ENCODE measurements around the gene PJA2. TPM values are rescaled to one million over a fixed set of nuclear protein-coding genes. Genes with fewer than 3 reads are reported as not detected.
"Not testable (repeated sequence)": the region's sequence is repeated elsewhere in the genome, so short reads cannot be mapped to it uniquely, and the experiment has no call there.

The PJA2 gene
- total and polyA plus RNA-seq, 2 of the 8 experiments (the other 6 are each of a cell fraction or from before 2014, with no cell fraction given): 15.3 to 47.7 TPM

DNA sequence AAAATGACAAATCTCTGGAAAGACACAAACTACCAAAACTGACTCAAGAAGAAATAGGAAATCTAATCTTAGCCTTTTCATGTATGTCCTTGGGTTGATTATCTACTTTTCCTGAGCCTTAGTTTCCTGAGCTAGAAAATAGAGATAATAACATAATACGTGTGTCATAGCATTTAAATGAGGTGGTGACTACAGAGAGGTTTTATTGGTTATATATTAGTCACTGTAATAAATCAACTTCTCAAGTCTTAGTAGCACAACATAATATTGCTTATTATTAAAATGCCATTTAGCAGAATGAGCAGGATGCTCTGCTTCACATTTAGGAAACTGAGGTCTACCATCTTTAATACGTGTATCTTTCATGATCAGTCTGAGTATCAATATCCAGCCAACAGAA is 7.1 kb upstream of the PJA2 start (continued):
- TF ChIP-seq SIN3A (conservative IDR thresholded peaks at IDR 0.05 in 1 of 2, IDR thresholded peaks at IDR 0.05 in 1 of 2; ENCODE audit: low read depth in 1 of 2, low read length in 2 of 2): no peak
- no peak for TF ChIP-seq RBBP5 (IDR thresholded peaks at IDR 0.05; ENCODE audit: borderline replicate concordance, low read depth, low read length)
- no peak for TF ChIP-seq EGR1 (IDR thresholded peaks at IDR 0.05; ENCODE audit: borderline replicate concordance, low read depth, low read length)
- TF ChIP-seq BRCA1 (IDR thresholded peaks at IDR 0.05; ENCODE audit: low read depth, low read length): no peak

DNA sequence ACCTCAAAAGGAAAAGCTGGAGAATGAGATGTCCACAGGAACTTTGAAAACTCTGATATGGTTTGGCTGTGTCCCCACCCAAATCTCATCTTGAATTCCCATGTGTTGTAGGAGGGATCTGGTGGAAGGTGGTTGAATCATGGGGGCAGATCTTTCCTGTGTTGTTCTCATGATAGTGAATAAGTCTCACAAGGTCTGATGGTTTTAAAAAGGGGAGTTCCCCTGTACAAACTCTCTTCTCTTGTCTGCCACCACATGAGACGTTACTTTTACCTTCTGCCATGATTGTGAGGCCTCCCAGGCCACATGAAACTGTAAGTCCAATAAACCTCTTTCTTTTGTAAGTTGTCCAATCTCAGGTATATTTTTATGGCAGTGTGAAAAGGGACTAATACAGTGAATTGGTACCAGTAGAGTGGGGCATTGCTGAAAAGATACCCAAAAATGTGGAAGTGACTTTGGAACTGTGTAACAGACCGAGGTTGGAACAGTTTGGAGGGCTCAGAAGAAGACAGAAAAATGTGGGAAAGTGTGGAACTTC is 4.2 kb upstream of the PJA2 start:
- H2BK20ac ChIP-seq (ENCODE audit: low read length); H3K23me2 ChIP-seq (ENCODE audit: low read depth, low read length); H3K23ac ChIP-seq (ENCODE audit: insufficient read length); H2BK120ac ChIP-seq (replicated peaks; ENCODE audit: low read depth, low read length); H4K5ac ChIP-seq (ENCODE audit: insufficient read length, low read depth, low read length); H3K79me2 ChIP-seq (ENCODE audit: control insufficient read depth in 1 of 2, insufficient read depth in 2 of 2, low read length in 2 of 2); H4K20me1 ChIP-seq (replicated peaks in 1 of 2; ENCODE audit: control insufficient read depth in 1 of 2, insufficient read depth in 2 of 2, low read length in 2 of 2); H2AK5ac ChIP-seq (ENCODE audit: low read depth, low read length); H3K36me3 ChIP-seq (ENCODE audit: control insufficient read depth in 2 of 4, insufficient read depth in 4 of 4, low read length in 3 of 4); DNase-seq (ENCODE audit: low read depth in 1 of 2, low spot score in 2 of 2); FAIRE-seq; H3K9me3 ChIP-seq (ENCODE audit: insufficient read depth in 2 of 2, low read depth in 1 of 2, low read length in 1 of 2); H2BK15ac ChIP-seq (ENCODE audit: low read length); H2BK5ac ChIP-seq (ENCODE audit: low read depth, low read length); CTCF ChIA-PET (ENCODE audit: partially characterized antibody); H3K14ac ChIP-seq (ENCODE audit: insufficient read length); H2AFZ ChIP-seq (ENCODE audit: low read length); H3K18ac ChIP-seq (ENCODE audit: extremely low read depth, low read length); H3K56ac ChIP-seq (replicated peaks; ENCODE audit: insufficient read length, low read depth, low read length); H3K27me3 ChIP-seq (replicated peaks in 1 of 4; ENCODE audit: control insufficient read depth in 3 of 4, extremely low read depth in 1 of 4, insufficient read depth in 3 of 4, low read length in 3 of 4); H3K27ac ChIP-seq (ENCODE audit: low read depth, low read length); H3K9ac ChIP-seq (replicated peaks in 1 of 4; ENCODE audit: extremely low read depth in 1 of 4, low read depth in 3 of 4, low read length in 3 of 4); H3K4ac ChIP-seq (replicated peaks; ENCODE audit: insufficient read length, low read depth, low read length); H3K79me1 ChIP-seq (ENCODE audit: low read depth, low read length); H3K4me1 ChIP-seq (replicated peaks in 1 of 4; ENCODE audit: control insufficient read depth in 3 of 4, insufficient read depth in 4 of 4, low read length in 3 of 4); H4K91ac ChIP-seq (replicated peaks; ENCODE audit: insufficient read length, low read length); H3K4me2 ChIP-seq (ENCODE audit: insufficient read depth in 1 of 2, low read depth in 2 of 2, low read length in 2 of 2); H4K8ac ChIP-seq (ENCODE audit: extremely low read depth, insufficient read depth, low read length); H3K4me3 ChIP-seq (ENCODE audit: extremely low read depth in 1 of 4, insufficient read depth in 2 of 4, low read depth in 3 of 4, low read length in 4 of 4); H2BK12ac ChIP-seq (ENCODE audit: low read depth, low read length): not testable (repeated sequence)
- POLR2A ChIA-PET (ENCODE audit: partially characterized antibody): interaction anchor here (0.9 kb wide), 1 partner anchor 666 kb away, joined by 3 read pairs; no protein-coding TSS in a partner anchor
- WGBS, 2 experiments (ENCODE audit: extremely low coverage in 1 of 2, insufficient coverage in 1 of 2, insufficient read length in 1 of 2, insufficient replicate concordance in 2 of 2, low coverage in 1 of 2, low lambda C conversion rate in 2 of 2, missing lambda C conversion rate in 1 of 2): 89% methylated on average over 2 of the region's 2 CpGs; no CpG with 5 or more reads in 1 of the 2 experiments

Measured in H1 (cell line).